Activated effector memory CD4-positive, alpha-beta T cell treated with Interleukin-2 at 50 U/mL for 16 hours (primary cell): ENCODE measurements around the gene FMNL3.

ENCODE experiments used
- DNase-seq: peaks from one replicate; pipeline ENCODE4 v3.0.0-alpha.2; 2020

Gene FMNL3

DNA sequence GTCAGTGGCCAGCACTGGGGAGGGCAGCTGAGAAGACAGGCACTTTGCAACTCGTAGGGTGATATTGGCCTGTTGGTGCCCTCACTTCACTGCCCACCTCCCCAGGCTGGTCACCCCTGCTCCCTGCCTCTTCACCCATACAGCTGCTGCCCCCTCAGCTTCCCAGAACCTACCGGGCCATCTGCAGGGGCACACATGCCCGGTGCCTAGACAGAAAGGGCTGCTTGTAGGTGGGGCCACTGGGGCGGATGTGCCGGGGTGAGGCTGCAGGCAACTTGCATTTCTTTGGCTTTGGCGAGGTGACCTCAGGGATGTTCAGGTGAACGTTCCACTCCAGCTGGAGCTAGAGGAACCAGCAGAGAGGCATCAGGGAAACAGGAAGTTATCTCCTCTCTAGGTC is 118.9 kb downstream of the FMNL3 start:
- no peak for DNase-seq

DNA sequence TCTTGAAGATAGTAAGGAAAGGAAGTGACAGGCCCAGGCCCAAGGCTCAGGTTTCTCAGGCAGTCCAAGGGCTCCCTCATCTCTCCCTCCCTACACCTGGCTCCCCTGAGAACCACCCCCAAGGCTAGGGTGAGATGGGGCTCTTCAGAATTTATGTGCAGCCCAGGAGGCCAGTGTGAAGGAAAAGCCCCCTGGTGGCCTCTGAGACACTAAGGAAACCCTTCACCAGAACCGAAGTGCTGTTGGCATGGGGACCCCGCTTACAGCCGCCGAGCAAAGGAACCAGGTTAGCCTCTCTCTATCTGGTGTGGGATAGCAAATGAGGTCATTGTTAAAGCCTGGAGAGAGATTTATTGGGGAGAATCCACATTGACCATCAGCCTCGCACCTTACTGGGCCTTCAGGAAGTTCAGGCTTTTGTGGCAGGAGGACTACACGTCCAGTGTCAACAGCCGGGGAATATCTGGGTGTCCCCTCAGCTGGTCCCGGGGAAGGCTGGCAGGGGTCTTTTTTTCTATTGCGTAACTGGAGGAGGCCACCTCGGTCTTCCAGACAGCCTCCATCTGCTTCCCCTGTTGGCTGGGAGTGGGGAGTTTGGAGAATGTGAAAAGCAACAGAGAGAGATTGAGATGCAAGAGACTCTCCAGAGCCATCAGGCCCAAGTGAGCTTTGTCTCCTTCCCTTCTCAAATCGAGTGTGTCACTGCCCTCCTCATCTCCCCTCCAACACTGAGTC is 119.9 kb downstream of the FMNL3 start:
- DNase-seq = no peak
